ENCODE data around the gene SMARCAD1.
A peak's percentile ranks its signal among the peaks of the same experiment; 100 is the strongest.

Gene SMARCAD1, protein sequence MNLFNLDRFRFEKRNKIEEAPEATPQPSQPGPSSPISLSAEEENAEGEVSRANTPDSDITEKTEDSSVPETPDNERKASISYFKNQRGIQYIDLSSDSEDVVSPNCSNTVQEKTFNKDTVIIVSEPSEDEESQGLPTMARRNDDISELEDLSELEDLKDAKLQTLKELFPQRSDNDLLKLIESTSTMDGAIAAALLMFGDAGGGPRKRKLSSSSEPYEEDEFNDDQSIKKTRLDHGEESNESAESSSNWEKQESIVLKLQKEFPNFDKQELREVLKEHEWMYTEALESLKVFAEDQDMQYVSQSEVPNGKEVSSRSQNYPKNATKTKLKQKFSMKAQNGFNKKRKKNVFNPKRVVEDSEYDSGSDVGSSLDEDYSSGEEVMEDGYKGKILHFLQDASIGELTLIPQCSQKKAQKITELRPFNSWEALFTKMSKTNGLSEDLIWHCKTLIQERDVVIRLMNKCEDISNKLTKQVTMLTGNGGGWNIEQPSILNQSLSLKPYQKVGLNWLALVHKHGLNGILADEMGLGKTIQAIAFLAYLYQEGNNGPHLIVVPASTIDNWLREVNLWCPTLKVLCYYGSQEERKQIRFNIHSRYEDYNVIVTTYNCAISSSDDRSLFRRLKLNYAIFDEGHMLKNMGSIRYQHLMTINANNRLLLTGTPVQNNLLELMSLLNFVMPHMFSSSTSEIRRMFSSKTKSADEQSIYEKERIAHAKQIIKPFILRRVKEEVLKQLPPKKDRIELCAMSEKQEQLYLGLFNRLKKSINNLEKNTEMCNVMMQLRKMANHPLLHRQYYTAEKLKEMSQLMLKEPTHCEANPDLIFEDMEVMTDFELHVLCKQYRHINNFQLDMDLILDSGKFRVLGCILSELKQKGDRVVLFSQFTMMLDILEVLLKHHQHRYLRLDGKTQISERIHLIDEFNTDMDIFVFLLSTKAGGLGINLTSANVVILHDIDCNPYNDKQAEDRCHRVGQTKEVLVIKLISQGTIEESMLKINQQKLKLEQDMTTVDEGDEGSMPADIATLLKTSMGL
- total RNA-seq, result 81.2 to 133 reads per million in 2 experiments

DNA sequence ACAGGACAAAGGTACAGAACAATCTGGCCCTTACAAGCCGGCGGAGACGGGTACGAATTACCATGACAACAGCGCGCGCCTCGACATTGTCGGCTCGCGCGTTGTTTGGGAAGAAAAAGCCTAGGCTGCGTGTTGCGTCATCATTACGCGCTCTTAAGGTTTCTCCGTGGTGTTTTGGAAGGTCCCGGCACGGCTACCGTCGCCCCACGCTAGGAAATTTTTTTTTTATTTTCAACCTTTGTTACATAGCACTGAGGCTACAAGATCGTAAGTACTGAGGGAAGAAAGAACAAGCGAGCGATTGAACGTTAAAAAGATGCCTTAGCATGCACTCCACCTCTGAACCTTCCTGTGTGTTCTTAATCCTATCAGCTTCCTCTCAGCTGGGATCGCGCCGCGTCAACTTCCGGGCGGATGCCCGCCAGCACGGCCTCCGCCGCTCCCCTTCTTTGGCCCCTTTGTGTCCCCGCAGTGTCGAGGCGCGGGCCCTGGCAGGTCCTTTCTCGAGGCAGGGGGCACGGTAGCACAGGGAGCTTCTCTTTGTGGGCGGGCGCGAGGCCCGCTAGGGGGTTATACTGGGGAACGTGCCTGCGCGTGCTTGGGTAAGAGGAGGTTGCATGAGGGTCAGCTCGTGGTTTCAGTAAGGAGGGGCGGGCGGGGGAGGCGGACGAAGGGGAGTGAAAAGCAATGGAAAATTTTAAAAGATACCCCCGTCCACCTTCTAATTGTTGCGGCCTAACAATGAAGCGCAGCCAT, at the start of gene SMARCAD1:
Gene SMARCAD1 (plus strand): TSS at position 397 of the 756 bp plus-strand sequence. CDS start 530 bp downstream, outside the sequence.
- peak; percentile 84 for DNase-seq (ENCODE audit: low read depth)

DNA sequence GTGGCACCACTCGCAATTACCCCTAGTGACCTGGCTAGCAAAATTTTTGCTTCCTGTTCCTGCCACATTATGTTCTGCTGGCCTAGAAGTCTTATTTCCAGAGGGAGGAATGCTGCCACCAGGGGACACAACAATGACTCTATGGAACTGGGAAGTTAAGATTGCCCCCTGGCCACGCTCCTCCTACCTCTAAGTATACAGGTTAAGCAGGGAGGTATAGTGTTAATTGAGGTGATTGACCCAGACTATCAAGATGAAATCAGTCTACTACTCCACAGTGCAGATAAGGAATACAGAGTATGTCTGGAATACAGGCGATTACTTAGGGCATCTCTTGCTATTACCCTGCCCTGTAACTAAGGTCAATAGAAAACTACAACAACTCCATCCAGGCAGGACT, 48.8 kb upstream of the SMARCAD1 start:
- DNase-seq (ENCODE audit: low read depth), result no peak

DNA sequence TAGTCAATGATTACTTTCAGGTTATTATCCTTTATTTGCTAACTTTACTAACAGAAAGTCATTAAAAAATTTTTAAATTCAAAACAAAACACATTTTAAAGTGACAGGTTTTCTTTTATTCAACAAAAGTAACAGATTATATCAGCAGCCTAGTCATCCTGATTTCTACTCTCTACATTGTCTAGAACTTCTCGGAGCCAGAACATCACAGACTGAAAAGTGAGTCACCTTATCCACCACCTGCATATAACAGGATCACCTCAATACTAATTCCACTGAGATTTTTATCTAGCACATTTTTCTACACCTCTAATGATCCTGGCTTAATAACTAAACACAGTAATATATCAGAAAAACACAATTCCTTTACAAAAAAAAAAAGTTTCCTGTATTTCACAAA, 47.9 kb upstream of the SMARCAD1 start:
- DNase-seq (ENCODE audit: low read depth), result no peak

DNA sequence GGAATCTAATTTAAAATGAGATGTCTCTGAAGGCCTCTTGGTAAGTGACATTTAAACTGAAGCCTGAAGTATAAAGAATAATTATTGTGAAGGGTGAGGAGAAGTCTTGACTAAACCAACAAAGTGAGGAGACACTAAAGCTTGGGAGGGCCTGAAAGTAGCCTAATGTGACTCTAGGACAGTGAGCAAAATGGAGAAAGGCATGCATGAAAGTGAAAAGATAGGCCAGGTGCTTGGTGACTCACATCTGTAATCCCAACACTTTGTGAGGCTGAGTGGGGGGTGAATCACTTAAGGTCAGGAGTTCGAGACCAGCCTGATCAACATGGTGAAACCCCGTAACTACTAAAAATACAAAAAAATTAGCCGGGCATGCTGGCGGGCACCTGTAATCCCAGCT, 46.9 kb upstream of the SMARCAD1 start:
- DNase-seq (ENCODE audit: low read depth), result no peak

DNA sequence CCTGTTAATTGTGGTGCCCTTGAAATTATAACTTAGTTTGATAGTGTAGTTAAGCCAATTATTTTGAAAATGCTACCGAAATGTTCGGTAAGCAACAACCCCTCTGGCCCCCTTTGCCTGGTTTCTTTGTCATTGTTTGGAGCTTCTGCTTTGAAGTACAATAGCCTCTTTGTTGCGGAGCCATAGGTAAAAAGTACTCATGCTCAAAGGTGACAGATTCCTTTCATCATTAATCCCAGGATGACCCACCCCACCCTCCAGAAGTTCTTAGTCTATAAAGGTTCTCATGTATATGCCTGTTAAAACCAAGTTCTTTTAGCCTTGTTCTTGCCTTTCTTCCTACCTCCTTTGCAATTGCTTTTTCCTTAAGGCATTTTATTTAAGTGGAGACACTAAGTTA, 42.4 kb upstream of the SMARCAD1 start:
- no peak for DNase-seq (ENCODE audit: low read depth)

DNA sequence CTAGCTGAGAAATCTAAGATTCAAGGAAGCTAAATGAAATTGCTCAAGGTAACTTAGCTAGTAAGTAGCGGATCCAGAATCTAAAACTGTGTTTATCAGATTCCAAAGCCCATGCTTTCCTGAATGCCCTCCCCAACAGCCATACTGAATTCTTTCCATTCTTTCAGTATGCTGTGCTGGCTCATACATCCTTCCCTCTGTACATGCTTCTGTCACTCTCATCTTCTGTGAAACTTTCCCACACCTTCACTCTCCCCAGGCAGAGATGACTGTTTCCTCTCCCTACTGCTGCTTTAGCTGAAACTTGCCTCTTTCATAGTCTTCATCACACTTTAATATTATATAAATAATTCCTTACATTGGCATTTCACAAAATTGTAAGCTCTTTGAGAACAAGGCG, 39.3 kb upstream of the SMARCAD1 start:
- no peak for DNase-seq (ENCODE audit: low read depth)

DNA sequence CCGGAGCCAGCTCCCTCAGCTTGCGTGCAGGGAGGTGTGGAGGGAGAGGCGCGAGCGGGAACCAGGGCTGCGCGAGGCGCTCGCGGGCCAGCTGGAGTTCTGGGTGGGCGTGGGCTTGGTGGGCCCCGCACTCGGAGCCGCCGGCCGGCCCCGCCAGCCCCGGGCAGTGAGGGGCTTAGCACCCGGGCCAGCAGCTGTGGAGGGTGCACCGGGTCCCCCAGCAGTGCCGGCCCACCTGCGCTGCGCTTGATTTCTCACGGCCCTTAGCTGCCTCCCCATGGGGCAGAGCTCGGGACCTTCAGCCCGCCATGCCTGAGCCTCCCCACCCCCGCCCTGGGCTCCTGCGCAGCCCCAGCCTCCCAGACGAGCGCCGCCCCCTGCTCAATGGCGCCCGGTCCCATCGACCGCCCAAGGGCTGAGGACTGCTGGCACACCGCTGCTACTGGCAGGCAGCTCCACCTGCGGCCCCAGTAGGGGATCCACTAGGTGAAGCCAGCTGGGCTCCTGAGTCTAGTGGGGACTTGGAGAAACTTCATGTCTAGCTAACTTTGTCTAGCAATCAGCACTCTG, 37.8 kb upstream of the SMARCAD1 start:
- DNase-seq (ENCODE audit: low read depth), result no peak

DNA sequence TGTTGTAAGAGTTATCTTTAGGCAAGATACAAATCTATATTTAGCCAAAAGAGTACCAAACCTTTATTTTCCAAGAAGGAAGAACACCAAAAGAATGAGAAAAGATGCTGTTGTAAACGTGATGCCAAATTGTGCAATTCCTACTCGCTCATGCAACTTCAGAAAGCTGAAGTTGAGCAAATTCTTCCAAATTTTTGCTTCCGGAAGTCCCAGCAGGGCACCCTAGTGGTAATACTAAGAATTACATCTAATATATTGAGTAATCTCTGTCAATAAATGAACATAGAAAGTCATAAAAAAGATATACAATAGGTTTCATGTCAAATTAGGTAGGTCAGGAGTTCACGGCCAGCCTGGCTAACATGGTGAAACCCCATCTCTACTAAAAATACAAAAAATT, 36.0 kb upstream of the SMARCAD1 start:
- DNase-seq (ENCODE audit: low read depth), result no peak

DNA sequence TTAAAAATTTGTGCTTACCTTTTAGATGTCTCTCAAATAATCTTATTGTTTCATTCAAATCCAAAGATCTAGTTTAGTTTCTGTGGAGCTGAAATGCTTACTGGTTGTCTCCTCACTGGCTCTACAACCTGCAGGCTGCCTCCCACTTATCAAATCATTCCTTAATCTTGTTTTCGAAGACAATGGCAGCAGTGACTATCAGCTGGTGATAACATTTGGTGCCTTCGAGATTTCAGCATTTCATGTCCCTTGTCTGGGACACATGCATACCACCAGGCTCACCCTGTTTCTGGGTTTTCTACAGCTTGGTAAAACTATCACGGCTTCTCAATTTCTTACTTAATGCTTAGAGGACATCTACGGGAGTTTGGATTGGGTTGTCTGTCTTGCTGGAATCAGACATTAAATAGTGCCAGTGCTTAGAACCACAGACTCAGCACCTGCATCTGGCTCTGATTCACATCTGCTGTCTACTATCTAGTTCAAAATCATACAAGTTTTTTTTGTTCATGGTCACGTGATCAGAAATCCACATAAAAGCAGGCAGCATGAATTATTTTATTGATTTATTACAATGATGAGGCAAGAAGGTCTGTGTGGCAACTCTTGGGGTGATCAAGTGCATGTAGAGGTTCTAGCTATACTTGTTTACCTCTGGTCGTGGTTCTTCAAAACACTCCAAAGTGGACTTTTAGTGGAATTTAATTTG, 32.0 kb upstream of the SMARCAD1 start:
- DNase-seq (ENCODE audit: low read depth), result no peak

DNA sequence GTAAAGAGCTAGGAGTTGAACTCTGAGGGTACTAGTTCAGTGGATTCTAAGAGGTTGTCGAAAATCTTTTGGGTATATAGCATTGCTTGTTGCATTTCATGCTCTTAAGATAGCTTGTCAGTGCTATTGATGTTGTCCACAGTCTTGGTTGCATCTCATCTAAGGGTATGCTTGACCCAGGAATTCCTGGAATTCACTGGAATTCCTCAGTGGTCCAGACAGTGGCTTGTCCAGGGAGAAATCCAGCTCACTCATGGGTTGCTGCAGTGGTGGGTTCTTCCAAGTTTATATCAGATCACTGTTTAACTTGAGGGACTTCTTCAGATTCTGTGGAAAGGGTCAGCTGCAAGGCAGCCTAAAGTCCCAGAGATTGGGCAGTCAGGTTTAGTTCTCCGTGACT, 29.8 kb upstream of the SMARCAD1 start:
- DNase-seq (ENCODE audit: low read depth), result no peak

DNA sequence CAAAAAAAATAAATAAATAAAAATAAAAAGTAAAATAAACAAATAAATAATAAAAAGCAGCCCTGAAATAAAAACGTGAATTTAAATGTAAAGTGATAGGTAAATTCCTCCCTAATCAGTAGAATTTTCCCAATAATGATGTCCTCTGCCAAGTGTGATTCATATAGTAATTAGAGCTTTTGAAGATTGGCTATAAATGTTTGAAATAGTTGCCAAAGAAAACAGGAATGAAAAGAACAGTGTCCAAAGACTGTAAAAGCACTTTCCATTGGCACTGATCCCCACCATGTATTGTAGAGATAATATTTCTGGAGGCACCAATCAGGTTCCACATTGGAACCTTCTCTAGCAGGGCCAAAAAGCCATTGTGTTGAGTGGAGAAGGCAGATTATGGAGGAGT, 25.9 kb upstream of the SMARCAD1 start:
- no peak for DNase-seq (ENCODE audit: low read depth)

DNA sequence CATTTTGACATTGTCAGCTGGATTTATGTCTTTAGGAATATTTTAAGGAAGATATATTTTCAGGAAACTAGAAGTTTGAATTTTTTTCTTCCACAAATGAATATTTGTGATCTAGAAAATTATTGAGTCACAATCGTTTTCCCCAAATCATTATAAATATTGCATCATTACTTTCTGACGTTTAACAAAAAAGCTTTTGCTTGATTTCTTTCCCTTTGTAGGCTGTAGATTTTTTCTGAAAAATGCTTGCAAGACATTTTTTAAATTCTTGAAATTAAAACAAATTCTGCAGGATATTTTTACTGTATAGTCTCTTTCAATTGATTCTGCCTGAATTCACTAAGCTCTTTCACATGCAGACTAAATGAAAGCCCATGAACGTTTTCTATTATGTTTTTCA, 4.9 kb upstream of the SMARCAD1 start:
- no peak for DNase-seq (ENCODE audit: low read depth)

DNA sequence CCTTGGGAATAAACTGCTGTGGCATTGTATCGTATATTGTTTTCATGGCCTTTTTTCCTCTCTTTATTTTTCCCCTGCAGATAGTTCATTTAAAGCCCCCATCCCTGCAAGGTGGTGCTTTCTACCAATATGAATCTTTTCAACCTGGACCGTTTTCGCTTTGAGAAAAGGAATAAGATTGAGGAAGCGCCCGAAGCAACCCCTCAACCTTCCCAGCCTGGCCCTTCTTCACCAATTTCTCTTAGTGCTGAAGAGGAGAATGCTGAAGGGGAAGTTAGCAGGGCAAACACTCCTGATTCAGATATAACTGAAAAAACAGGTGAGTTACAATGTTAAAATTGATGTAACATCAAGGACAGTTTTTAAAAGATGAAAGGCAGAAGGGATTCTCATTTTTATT, 601 bp downstream of the SMARCAD1 start:
- DNase-seq (ENCODE audit: low read depth), result no peak

DNA sequence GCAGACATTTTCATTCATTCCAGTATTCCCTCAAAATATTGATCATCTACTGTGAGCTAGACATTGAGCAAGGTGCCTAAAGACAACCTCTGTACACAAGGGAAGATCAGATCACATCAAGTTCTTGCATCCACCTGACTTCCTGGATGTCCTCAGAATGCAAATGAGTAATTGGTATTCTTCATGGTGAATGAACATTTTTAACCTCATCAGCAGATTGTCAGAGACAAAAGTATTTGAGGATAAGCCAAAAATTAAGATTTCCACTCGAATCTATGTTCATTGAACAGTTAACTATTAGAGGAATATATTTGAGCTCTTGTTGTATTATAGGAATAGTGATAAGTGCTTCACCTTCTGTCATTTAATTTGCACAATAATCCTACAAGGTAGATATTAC, 1.3 kb downstream of the SMARCAD1 start:
- no peak for DNase-seq (ENCODE audit: low read depth)

DNA sequence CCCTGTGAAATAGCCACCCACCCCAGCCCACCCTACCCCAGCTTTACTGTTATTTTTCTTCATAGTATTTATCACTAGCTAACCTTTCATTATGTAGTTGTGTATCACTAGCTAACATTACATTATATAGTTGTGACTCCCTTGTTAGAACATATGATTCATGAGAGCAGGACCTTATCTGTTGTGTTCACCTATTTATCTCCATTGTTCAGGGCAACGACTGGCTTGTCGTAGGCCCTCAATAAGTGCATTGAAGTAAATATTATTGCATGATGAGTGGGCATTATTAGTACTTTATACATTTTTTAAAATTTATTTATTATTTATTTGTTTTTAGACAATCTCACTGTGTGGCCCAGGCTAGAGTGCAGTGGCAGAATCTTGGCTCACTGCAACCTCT, 4.2 kb downstream of the SMARCAD1 start:
- DNase-seq (ENCODE audit: low read depth), result no peak

DNA sequence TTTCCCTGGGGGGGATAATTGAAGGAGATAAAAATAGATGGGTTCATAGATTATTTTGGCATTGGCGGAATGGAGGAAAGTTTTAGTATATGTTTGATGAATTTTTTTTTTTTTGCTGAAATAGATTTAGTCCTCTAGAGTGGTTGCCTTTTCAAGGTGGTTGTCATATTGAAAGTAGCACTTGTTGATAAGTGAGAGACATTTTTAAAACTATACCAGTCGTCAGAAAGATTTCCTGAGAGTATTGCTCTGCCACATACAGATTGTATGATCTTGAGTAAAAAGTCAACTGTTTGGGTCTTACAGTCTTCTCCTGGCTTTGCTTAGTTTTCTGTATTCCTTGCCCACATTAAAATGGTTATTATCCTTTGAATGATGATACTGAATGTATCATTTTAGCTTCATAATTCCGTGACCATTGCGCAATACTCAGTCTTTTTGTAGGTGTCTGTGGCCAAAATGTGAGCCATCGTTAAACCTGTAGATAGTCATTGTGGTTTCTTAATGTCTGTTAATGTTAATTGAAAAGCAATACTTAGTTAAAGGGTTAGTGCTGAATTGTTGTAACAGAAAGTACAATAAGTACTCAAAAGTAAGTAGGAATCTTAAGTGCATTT, 7.1 kb downstream of the SMARCAD1 start:
- DNase-seq (ENCODE audit: low read depth), result no peak

DNA sequence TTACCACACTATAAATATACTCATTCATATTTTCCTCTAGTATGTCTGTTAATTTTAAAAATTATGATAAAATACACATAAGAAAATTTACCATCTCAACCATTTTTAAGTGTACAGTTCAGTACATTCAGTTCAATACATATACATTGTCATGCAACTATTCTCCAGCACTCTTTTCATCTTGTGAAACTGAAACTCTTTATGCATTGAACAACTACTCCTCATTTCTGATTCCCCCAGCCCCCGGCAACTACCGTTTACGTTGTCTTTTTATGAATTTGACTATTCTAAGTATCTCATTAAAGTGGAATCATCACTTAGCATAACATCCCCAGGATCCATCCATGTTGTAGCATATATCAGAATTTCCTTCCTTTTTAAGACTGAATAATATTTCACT, 8.7 kb downstream of the SMARCAD1 start:
- DNase-seq (ENCODE audit: low read depth), result no peak

DNA sequence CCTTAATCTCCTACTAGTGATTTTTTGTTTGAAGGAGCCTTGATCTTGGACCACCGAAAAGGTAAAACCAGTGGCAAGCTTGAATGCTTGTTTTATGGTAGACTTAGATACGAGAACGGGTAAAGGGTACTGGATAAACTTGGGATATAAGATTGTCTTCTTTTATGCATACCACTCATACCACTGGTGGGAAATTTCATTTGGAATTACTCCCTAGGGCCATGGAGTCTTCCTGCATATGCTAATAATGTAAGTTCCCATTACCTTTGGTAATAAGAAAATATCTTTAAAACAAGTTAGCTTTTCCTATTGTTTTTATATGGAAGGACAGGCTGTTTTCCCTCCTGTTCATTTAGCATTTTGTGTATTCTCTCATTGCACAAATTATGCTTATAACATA, 11.7 kb downstream of the SMARCAD1 start:
- DNase-seq (ENCODE audit: low read depth), result no peak

DNA sequence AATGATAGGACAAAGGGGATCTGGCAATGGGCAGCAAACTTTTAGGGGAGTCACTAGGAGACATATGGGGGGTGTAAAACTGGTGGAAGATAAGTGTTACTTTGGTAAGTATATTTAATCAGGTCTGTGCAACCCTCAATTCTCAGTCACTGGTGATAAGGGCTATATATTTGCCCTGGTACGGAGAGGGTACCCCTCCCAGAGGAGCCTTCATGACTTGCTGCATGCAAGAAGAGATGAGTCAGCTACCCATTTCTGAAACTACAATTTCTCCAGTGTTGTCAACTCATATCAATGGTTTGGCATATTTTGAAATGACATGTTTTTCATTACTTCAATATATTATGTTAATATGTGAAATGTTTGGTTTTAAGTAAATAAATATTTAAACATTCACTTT, 14.3 kb downstream of the SMARCAD1 start:
- DNase-seq (ENCODE audit: low read depth), result no peak

DNA sequence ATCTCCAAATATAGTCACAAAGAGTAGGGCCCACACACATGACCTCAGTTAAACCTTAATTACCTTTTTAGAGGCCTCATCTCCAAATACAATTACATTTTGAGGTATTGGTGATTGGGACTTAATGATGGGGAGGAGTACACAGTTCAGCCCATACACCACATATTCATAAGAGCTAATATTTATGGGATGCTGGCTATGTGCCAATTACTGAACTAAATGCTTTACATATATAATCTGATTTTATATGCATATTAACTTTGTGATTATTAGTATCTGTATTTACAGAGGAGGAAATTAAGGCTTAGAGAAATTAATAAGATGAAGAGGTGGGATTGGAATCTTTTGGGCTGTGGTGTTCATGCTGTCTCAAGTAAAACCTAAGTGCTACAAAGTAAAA, 17.8 kb downstream of the SMARCAD1 start:
- DNase-seq (ENCODE audit: low read depth), result no peak

DNA sequence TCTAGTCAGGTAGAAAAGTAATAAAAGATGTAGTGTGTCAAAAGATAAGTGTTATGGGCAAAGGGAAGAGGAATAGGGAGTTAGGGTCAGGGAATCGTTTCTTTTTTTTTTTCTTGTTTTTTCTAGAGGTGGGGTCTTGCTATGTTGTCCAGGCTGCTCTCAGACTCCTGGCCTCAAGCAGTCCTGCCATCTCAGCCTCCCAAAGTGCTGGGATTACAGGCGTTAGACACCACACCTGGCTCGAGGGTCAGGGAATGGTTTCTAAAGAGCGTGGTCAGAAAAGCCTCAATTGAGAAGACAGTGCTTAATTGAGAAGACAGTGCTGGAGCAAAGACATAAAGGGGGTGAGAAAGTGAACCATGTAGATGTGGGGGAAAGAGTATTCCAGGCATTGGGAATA, 19.1 kb downstream of the SMARCAD1 start:
- no peak for DNase-seq (ENCODE audit: low read depth)

All from T follicular helper cell (primary cell).